ENCODE measurements around the gene TFRC.
"Not testable (repeated sequence)": the region's sequence is repeated elsewhere in the genome, so short reads cannot be mapped to it uniquely, and the experiment has no call there.

TFRC gene

DNA sequence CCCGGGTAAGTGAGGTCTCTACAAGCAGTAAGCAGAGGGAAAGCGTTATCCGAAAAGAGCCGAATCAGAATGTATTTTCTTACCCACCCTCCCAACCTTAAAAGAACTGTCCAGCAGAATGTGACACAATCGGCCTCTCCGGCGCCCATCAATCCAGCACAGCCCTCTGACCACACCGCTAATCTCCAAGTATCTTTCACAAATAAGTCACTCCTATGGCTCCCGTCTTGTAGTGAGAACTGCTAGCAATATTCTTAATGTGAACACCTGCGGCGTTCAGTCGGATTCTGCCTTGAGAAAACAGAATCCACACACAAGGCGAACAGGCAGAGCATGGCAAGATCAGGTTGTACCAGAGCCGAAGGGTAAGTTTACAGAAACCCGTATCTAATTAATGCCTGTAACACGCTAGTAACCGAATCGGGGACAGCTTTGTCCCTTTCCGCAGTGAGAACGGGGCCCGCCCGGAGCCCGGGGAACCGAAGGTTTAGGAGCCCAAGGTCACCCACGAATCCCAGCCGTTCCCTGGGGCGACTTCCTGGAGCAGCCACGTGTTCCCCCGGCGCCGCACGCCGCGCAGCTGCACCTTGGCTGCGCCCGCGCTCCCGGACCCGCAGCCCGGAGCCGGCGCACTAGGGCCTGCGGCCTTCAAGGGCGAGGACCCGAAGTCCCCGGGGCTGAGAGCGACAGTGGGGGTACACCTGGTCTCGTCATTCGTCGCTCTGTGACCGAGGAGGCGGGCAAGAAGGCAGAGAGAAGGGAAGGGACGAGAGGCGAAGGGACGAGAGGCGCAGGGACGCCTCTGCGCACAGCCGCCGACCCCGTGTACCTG, 672 bp downstream of the TFRC start:
- DNase-seq = peak; percentile 60

DNA sequence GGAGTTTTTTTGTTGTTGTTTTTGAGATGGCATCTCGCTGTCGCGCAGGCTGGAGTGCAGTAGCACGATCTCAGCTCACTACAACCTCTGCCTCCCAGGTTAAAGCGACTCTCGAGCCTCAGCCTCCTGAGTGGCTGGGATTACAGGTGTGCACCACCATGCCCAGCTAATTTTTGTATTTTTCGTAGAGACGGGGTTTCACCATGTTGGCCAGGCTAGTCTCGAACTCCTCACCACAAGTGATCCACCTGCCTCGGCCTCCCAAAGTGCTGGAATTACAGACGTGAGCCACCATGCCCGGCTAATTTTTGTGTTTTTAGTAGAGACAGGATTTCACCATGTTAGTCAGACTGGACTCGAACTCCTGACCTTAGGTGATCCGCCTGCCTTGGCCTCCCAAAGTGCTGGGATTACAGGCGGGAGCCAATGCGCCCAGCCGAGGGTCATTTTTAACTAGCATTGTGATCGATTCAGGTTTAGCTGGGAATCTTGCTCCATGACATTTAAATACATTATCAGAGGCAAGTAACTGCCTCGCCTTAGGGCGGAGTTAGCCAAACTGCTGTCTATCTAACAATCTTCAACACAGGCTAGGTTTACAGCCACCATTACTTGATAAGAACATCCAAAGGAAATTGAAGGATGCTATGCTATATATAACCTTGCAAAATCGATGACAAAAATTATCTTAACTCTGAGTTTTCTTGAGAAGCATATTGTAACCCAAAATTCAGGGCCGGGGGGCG, 1.6 kb downstream of the TFRC start:
- not testable (repeated sequence) for DNase-seq

- no peak for DNase-seq
Observed at GRCh38 chr3:196079682-196080081, 2.2 kb downstream of the TFRC start.

DNA sequence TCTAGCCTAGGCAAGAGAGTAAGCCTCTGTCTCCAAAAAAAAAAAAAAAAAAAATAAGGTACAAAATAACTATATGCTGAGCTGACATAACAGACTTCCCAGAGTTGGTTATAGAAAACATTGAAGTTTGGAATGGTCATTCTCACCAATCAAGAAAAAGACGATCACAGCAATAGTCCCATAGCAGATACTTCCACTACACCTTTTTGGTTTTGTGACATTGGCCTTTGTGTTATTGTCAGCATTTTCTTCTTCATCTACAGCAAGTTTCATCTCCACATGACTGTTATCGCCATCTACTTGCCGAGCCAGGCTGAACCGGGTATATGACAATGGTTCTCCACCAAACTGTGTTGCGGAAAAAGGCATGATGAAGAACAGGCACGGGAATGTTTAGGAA, 6.9 kb downstream of the TFRC start:
- DNase-seq = no peak

DNA sequence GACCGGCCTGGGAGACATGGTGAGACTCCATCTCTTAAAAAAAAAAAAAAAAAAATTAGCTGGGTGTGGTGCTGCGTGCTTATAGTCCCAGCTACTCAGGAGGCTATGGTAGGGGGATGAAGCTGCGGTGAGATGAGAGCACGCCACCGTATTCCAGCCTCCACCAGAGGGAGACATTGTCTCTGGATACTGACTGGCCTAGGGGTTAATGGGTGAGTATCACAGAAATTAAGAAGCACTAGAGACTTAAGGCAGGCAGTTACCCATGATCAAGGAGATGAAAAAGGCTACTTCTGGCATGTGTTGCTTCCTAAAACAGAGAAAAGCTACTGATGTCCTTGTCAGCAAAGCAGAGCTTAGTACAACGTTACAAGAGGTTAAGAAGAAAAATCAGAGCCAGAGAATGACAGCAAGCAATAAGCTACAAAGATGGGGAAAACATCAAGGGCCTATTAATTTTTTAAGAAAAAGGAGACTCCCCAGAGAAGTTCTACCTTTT, 8.6 kb downstream of the TFRC start:
- peak; percentile 73 for DNase-seq

- DNase-seq = no peak
Observed at GRCh38 chr3:196072313-196072712, 9.6 kb downstream of the TFRC start.

DNA sequence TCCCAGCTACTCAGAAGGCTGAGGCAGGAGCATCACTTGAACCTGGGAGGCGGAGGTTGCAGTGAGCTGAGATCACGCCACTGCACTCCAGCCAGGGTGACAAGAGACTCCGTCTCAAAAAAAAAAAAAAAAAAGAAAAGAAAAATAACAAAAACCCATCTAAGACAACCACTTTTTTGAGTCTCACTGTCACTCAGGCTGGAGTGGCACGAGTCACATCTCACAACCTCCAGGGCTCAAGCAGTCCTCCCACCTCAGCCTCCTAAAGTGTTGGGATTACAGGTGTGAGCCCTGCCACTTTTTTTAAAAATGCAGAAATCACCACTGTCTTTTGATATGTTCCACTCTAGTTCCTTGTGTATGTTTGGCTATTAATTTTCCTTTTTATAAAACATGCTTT, 13.1 kb downstream of the TFRC start:
- not testable (repeated sequence) for DNase-seq

DNA sequence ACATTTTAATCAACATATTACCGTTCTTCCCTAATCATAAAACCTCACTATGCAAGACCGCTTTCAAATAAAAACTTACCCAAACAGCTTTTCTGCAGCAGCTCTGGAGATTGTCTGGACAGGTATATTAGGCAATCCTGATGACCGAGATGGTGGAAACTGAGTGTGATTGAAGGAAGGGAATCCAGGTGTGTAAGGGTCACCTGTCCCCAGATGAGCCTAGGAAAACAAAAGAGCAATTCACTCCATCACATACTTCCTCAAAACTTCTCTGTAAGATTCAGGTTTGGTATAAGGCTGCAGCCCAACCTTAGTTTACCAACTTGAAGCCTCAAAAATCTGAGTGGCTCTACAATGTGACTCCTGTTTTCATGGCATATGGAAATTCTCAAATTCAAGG, 14.5 kb downstream of the TFRC start:
- DNase-seq = no peak

- no peak for DNase-seq
Observed at GRCh38 chr3:196063971-196064370, 17.9 kb downstream of the TFRC start.

- no peak for DNase-seq
Observed at GRCh38 chr3:196063456-196063855, 18.4 kb downstream of the TFRC start.

GRCh38 chr3:196063049-196063448, 18.8 kb downstream of the TFRC start:
- DNase-seq = no peak

DNA sequence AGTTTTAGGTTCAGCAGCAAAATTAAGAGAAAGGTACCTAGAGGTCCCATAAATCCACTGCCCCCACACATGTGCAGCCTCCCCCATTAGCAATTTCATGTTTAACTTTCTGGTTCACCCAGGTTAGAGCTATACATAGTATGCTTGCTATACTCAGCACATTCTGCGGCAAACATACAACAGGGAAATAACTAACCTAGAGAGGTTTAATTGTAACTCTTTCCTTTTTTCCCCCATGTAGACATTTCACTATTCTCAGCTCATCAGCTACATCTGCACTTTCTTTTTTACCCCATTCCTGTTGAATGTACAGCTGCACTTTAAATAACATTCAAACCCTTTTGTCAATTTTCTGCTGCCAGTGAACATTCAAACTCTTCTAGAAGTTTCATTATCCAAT, 21.1 kb downstream of the TFRC start:
- no peak for DNase-seq

DNA sequence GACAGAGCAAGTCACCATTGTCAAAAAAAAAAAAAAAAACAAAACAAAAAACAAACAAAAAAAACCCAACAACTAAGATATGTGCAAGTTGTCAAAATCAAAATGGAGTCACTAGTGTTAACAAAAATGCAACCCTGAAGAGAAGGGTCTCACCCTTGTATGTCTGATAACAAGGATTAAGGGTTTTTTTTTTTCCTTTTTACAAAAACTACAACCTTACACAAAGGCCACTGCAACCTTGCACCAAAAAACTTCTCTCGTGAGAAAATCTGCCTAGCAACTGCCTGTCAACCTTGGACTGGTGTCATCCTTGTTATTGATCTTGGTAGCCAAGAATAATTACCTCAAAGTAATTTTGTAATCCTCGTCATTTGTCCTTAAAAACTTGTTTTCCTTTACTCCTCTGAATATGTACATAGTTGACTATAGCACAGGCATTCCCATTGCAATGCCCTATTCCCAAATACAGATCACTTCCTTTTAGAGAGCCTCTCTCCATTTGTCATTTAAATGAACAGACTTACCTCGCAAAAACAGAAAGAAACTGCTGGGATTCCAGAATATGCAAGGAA, 24.0 kb downstream of the TFRC start:
- DNase-seq = no peak

DNA sequence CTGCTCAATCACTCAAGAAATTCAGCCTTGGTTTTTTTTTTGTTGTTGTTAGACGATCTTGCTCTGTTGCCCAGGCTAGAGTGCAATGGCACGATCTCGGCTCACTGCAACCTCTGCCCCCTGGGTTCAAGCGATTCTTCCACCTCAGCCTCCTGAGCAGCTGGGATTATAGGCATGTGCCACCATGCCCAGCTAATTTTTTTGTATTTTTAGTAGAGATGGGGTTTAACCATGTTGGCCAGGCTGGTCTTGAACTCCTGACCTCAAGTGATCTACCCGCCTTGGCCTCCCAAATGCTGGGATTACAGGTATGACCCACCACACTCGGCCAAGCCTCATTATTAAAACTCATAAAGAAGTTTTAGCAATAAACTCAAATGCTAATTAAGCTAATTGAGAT, 25.5 kb downstream of the TFRC start:
- DNase-seq = not testable (repeated sequence)

- DNase-seq = no peak
Observed at GRCh38 chr3:196055683-196056270, 26.1 kb downstream of the TFRC start.

DNA sequence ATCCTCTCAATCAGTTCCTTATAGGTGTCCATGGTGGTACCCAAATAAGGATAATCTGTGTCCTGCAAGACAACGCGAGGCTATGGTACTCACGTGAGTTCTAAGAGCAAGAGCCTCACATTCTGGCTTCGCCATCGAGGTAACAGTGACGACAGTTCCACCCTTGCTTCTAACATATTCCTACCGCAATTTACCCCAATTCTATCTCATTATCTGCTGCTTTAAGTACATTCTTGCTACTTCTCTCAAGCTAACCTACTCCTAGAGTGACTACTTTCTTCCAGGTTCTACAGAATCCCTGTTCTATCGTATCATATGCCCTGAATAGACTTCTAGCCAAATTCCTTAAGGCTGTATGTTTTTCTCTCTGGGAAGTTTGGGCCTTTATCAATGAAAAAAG, 26.6 kb downstream of the TFRC start:
- no peak for DNase-seq

GRCh38 chr3:196054661-196055060, 27.2 kb downstream of the TFRC start:
- DNase-seq = no peak

DNA sequence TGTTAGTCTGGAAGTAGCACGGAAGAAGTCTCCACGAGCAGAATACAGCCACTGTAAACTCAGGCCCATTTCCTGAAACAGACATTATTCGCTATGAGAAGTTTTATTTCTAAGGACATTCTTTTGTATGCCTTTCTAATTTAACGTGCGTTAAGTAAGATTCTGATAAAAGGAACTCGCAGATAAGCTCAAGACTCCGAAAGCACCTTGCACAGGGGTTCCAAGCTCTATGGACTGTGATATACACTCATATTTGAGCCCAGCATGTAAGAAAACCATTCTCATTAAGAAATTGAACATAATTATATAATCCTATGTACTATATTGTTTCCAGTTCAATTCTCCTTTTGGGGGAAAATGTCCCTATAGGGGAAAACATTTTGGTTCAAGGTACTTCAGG, 28.4 kb downstream of the TFRC start:
- no peak for DNase-seq

GRCh38 chr3:196051282-196052076, 30.4 kb downstream of the TFRC start:
- DNase-seq = no peak

DNA sequence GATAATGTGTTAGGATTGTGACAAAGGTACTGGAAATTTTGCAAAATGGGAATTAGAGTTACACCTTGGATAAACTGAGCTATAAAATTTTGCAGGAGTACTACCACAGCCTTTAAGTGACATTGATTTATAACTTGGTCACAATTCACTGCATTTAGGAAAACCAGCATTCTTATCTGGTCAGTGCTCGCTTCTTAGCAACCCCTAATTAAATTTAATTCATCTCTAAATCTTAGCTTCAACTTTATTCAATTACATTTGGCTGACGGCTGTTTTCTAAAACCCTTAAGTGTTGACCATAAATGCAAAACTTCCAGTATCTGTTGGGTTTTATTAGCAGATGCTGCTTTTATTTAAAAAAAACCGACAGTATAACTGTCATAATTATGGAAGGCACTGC, 31.3 kb downstream of the TFRC start:
- no peak for DNase-seq

DNA sequence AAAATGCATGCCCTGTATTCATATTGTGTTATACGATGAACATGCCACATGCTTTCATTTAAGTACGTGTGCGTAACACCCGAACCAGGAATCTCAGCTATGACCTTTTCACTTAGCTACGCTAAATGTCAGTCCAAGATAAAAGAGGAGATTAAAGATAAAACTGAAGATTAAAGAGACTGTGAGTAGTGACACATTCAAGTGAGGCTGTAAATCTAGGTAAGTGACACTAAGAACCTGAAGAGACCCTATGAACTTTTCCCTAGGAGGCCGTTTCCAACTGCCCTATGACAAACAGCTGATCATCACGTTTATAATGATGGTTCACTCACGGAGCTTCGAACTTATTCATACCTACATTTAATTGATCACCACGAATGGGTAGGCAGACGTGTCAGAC, 32.2 kb downstream of the TFRC start:
- no peak for DNase-seq

DNA sequence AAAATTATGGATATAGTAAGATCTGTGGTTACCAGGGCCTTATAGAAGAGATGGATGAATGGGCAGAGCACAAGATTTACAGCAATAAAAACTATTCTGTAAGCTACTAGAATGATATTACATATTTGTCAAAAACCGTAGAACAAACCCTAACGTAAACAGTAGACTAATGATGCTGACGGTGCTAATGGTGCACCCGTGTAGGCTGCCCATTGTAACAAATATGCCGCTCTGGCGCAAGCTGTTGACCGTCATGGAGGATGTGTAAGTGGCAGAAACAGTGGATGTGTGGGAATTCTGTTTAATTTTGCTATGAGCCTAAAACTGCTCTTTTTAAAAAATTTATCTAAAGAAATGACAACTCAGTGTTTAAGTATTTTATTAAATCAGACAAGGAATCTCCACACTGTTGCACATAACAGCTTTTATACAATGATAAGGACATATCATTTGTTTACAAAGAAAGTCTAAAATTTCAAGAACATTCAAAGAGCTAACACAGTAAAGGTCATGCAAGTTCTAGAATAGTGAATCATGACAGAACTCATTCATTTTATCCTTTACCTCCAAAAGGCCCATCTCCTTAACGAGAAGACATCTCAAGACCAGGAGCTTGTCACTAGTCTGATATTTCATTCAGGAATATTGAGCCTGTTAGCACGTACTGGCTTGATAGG, 32.8 kb downstream of the TFRC start:
- DNase-seq = no peak
